Stimulated activated CD8-positive, alpha-beta memory T cell treated with anti-CD3 and anti-CD28 coated beads, Interleukin-7, amount 100 ng/mL, for 48 hours (primary cell): ENCODE measurements around the gene CXCL12.

Source experiments
- DNase-seq, 2 donors: peaks; one replicate each; pipeline ENCODE4 v3.0.0-alpha.2; 2020; ENCODE audit warnings: low read depth in 1 of 2; ENCODE audit errors: extremely low read depth in 1 of 2

The CXCL12 gene

DNA sequence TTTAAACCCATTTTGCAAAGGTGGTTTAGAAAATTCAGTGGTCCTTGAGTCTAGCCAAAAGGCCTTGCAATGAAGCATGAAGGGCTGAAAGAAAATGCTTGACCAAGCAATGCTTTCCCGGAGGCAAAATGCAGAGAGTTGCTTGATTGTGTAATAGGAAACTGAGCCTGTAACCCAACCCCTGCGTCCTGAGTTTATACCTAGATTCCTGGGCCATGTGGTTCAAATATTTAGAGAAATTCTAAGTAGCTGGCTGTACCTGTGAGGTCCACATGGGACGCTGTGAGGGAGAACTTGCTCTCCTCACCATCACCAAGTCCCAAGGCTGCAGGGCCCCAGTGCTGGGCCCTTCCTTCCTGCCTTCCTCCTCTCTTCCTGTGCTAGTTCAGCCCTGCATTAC, 45.7 kb downstream of the CXCL12 start:
- no peak for DNase-seq

DNA sequence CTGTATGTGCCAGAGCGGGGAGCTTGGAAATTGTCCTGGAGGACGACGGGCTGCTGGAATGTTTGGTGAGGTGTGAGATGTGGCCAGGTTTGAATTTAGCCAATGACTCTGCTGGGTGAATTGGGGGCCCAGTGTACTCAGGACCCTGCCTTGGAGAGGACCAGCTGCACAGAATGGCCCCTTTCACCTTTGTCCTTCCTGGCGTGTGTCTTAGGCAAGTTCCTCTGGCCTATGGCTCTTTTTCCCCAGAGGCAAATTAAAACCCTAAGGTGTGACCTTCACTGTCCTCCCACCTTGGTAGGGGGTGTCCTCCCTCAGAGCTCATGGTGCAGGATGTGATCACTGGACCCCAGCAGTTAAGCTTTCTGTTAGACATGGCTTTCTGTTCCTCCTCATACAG, 47.8 kb downstream of the CXCL12 start:
- no peak for DNase-seq

DNA sequence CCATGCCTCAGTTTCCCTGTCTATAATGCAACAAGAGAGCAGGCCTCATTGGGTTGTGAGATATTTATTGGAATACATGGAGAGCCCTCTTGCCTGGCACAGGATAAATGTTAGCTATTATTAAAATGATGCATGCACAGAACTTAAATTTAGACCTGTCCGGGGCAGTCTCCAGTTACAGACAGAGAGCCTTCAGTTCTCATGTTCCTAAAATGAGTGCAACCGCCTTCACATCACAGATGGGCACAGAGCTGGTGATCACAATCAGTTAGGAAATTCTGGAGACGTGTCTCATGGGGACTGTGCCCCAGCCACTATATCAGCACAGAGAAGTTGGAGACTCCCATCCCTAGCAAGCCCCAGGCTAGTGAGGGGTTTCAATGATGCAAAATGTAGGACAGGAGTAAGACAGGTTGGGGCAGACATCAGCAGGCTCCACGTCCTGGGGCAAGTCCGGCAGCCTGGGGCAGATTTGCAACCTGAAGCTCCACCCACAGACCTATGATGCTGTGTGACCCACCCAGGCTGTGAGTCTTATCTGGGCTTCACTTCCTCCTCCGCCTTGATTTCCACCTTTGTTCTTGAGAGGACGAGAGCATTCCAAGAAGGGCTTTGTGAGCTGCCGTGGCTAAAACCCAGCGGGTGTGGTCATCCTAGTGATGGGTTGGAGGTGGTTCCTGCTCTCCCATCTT, 49.4 kb downstream of the CXCL12 start:
- no peak for DNase-seq

DNA sequence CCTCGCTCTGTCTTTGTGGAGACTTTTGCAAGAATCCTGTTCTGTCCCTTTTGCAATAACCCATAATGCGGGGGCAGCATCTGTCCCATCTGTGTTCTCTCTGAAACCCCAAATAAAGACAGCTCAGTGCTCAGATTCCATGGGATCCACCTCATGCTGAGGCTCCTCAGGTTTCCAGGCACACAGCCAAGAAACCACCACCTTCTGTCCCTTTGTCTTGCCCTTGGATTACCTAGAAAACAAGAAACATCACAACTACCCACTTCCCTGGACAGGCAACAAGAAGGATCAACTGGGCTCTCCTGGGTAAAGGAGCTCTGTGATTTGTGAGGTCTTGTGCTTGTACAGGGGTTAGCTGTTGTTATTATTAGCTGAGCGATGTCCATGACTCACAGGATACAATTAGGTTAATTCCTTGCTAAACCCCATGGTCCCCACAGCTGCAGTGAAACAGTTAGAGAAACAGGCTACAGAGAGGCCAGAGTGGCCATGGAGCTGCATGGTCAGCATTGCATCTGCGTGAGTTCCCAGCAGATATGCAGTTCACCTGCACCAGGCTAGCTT, 50.2 kb downstream of the CXCL12 start:
- DNase-seq = no peak

DNA sequence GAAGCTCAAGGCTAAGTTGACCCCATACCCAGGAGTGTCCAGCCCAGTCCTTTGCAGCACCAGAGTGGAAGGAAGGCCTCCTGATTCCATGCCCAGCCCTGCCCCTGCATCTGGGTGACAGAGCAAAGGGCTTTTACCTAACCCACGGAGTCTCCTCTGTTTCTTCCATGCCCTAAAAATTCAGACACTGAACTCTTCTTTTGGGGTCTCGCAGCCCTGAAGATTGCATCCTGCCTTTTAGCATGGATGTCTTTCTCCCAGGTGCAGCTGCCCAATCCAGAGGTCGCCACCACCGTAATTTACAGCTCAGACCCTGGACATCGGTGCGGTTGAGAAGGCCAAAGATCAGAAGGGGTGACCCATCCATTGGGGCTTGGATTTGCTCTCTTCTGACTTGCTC, 50.8 kb downstream of the CXCL12 start:
- DNase-seq = no peak

DNA sequence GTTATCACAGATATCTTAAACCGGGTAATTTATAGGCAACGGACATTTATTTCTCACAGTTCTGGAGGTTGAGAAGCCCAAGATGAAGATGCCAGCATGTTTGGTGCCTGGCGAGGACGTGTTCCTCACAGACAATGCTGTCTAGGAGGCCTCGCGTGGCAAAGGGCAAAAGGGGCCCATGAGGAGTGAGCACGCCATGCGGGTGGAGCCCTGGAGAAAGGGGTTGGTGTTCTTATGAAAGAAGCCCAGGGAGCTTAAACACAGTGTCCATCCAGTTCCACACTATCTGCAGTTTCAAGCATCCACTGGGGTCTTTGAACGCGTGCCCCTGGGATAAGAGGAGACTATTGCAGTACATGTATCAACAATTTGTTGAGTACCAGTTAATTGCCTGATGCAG, 51.4 kb downstream of the CXCL12 start:
- no peak for DNase-seq

DNA sequence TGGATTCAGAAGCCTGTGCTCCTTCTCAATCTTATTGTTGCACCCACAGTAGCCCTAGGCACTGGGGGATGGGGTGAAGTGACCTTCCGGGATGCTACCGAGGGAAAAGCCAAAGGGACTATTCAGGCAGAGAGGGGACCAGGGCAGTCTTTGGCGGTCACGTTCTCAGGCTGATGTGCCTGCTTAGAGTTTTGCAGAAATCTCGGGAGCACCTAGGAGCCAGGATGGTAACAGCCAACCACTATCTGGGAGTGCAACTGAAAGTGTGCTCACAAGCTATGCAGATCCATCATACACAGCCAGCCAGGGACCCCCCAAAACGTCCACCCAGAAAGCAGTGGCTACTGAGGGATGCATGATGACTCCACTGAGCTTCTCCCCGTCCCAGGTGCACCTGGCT, 52.4 kb downstream of the CXCL12 start:
- DNase-seq = no peak

DNA sequence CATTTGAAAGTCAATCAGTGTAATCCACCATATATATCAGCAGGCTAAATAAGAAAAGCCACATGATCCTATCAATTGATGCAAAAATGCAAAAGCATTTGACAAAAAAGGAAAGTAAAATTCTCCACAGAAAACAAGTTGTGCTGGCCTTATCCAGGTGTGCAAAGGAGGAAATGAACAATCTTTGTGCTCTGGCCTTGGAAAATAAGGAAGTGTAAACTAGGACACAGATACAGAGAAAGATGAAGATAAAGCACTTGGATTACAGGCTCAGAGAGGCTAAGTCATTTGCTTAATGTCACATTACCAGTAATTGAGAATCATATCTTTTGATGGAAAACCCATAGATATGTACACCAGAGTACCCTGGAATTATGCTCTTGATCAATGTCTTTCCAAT, 54.5 kb downstream of the CXCL12 start:
- DNase-seq = no peak

DNA sequence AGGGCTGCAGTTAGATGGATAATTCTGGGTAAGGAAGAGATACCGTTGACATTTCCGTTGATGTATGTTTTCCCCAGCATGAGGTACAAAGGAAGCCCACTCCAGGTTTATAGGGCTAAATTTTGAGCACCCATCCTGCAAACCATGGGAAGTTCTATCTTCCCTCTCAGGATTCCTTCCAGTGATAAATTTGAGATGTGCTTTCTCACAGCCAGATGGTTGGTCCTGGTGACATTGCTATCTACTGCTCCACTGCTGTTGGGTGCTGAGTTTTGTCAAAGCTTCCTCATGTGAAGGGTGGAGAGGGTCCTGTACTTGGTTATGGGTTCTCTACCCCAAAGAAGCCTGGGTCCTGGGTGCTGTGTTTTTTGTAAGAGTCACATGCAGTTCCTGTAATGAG, 57.4 kb downstream of the CXCL12 start:
- DNase-seq = no peak
